RWPE1 (cell line): ENCODE data around the gene MBNL2.

Experiments used
- CTCF ChIA-PET: fragments of 350-600 bp; sonication (Branson Sonifier 250); formaldehyde crosslinking; extraction: SDS; loops from one replicate; lab custom pipeline; 2021; lab: Yijun Ruan, JAX
- POLR2A ChIA-PET: fragments of 400-600 bp; formaldehyde crosslinking; extraction: SDS; loops from one replicate; lab custom pipeline; 2020; ENCODE audit warnings: antibody characterized with exemption; ENCODE audit not compliant: low non-redundant PET; lab: Yijun Ruan, JAX
- DNase-seq: peaks from one replicate; pipeline ENCODE4 v3.0.0; 2012; ENCODE audit warnings: low spot score
- H3K27ac ChIP-seq: fragments of 450-650 bp; 2 replicates; pipeline ENCODE4 v1.5.1; 2017
- CTCF ChIP-seq: fragments of 450-650 bp; conservative IDR thresholded peaks from 2 replicates; pipeline ENCODE4 v1.5.1; 2017; ENCODE audit warnings: low read depth, mild to moderate bottlenecking

Gene MBNL2

GRCh38 chr13:97388373-97388772 lies 166.2 kb downstream of the MBNL2 start:
- no peak for TF ChIP-seq CTCF
- ChIA-PET POLR2A (no interaction called here), CTCF (interaction anchor here (0.5 to 0.7 kb wide), 3 partner anchors 143 to 837 kb away, joined by 3 to 6 read pairs (median 3); no protein-coding TSS in a partner anchor)
- no peak for DNase-seq
- H3K27ac ChIP-seq, result no peak overlapping the region

DNA sequence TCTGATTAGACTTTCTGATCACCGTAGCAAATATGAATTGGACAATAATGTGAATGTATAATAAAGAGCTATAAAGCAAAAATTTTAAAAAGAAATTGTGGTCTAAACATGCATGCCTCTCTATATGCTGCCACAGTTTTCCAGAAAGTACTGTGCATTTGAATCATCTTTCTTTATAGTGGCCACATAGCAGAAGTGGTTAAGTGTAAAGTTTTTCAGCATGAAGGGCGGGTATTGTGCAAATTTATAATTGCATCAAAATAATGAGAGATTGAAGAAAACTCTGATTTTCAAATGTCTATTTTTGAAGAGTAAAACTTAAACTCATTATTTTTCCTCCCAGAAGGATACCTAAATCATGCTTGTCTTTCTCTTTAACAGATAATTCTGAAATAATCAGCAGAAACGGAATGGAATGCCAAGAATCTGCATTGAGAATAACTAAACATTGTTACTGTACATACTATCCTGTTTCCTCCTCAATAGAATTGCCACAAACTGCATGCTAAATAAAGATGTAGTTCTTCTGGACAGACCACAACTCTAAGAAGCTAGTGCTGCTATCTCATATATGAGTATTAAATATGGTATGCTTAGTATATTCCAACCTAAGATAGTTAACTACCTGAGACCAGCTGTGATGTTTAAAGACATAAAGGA lies 168.9 kb downstream of the MBNL2 start:
- no peak for TF ChIP-seq CTCF
- DNase-seq, result no peak
- ChIA-PET CTCF (no interaction called here), POLR2A (interaction anchor here (0.6 kb wide), 1 partner anchor 1677 kb away, joined by 6 read pairs; no protein-coding TSS in a partner anchor)
- no peak overlapping the region for H3K27ac ChIP-seq

- no peak for TF ChIP-seq CTCF
- POLR2A ChIA-PET, result no interaction called here
- DNase-seq, result no peak
- CTCF ChIA-PET, result interaction anchor here (0.5 kb wide), 1 partner anchor 132 kb away, joined by 3 read pairs; no protein-coding TSS in a partner anchor
- H3K27ac ChIP-seq, result no peak overlapping the region
Measured at GRCh38 chr13:97392020-97392419, 169.9 kb downstream of the MBNL2 start.

GRCh38 chr13:97394542-97394941 lies 172.4 kb downstream of the MBNL2 start:
- no peak for DNase-seq
- no peak overlapping the region for H3K27ac ChIP-seq
- TF ChIP-seq CTCF, result no peak
- ChIA-PET POLR2A (no interaction called here), CTCF (interaction anchor here (0.7 kb wide), 1 partner anchor 173 kb away, joined by 3 read pairs; no protein-coding TSS in a partner anchor)

DNA sequence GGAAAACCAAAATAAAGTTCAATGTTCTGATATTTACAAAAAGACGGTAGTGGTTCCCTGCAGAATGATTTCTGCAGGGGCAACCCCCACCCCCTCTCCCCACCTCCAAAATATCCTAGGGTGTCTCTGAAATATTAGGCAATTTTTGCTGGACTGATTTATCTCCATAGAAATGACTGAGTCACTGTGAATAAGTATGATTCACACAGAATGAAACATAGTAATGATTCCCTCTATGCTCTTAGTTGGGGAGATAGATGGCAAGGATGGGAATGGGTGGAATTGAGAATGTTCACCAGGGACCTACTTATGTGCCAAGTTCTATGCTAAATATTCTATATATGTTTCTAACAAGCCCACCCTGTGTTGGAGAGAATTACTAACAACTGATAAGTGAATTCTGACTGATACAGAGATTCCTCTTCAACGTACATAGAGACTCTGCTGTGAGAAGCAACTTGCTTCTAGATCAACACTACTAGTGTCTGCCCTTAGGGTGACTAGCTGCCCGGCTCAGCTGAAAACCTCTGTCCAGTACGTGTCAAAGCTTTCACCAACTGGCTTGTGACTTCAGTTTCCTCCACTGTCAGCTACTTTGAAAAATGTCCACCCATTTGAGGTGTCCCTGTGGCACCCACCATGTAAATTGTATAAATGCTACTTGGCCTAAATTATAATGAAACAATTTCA lies 173.5 kb downstream of the MBNL2 start:
- POLR2A ChIA-PET, result no interaction called here
- TF ChIP-seq CTCF, result no peak
- CTCF ChIA-PET, result interaction anchor here (0.6 to 0.8 kb wide), 3 partner anchors 180 to 1262 kb away, joined by 3 to 7 read pairs (median 3); no protein-coding TSS in a partner anchor

GRCh38 chr13:97397267-97397666 lies 175.1 kb downstream of the MBNL2 start:
- POLR2A ChIA-PET, result no interaction called here
- CTCF ChIA-PET, result no interaction called here
- H3K27ac ChIP-seq, result no peak overlapping the region
- no peak for TF ChIP-seq CTCF
- no peak for DNase-seq

More for the DNA sequence above, 173.5 kb downstream of the MBNL2 start:
- DNase-seq, result peak; percentile 61
- H3K27ac ChIP-seq, result no peak overlapping the region
